GM12892 (cell line): ENCODE data around the gene GALNT14.

Source experiments
- POLR2A ChIP-seq: IDR thresholded peaks from 2 replicates; pipeline ENCODE4 v1.6.1; 2011; ENCODE audit warnings: low read depth, low read length, control low read depth
- TAF1 ChIP-seq: IDR thresholded peaks from 2 replicates; pipeline ENCODE4 v1.6.1; 2011; ENCODE audit warnings: low read depth, mild to moderate bottlenecking, control low read depth, low read length, borderline replicate concordance

DNA sequence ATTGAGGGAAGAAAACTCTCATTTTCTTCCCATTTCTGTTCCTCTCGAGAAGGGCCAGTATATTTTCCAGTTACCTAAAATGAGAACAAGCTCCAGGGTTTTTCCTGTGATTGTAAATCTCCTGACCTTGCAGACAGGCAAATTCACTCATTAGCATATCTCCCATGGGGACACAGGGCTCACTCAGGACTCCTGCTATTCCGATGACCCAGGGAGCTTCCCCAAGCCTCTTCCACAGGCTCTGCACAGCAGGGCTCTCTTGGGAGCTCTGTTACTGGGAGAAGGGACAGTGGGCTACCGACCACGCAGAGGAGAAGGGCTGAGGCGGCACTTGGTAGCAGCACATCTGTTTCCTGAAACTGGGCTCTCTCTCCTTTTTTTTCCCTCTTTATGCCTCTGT, 195.8 kb downstream of the GALNT14 start:
- TF ChIP-seq POLR2A: no peak
- no peak for TF ChIP-seq TAF1
